Neural crest cell (in vitro differentiated cells): Measurements from ENCODE around the gene APLF. TPM values are rescaled to one million over a fixed set of nuclear protein-coding genes. Genes with fewer than 3 reads are reported as not detected.
"Not testable (repeated sequence)": the region's sequence is repeated elsewhere in the genome, so short reads cannot be mapped to it uniquely, and the experiment has no call there.

Experiments
- DNase-seq: peaks from one replicate; pipeline ENCODE4 v3.0.0; 2021; ENCODE audit warnings: low read depth, mixed read lengths, low spot score
- H3K27ac Mint-ChIP-seq: one replicate; pipeline ENCODE4 v1.8.0; 2021; ENCODE audit warnings: mild to moderate bottlenecking, mixed read lengths; ENCODE audit not compliant: unreplicated experiment
- H3K27me3 Mint-ChIP-seq: 2 replicates; pipeline ENCODE4 v1.8.0; 2021; ENCODE audit warnings: low read depth, mild to moderate bottlenecking, mixed read lengths
- H3K36me3 Mint-ChIP-seq: 2 replicates; pipeline ENCODE4 v1.8.0; 2021; ENCODE audit warnings: low read depth, mild to moderate bottlenecking, mixed read lengths
- H3K4me1 Mint-ChIP-seq: 2 replicates; pipeline ENCODE4 v1.8.0; 2021; ENCODE audit warnings: mixed read lengths
- H3K4me3 Mint-ChIP-seq: one replicate; pipeline ENCODE4 v1.8.0; 2021; ENCODE audit warnings: mild to moderate bottlenecking, mixed read lengths
- H3K9me3 Mint-ChIP-seq: 2 replicates; pipeline ENCODE4 v1.8.0; 2021; ENCODE audit warnings: mixed read lengths
- CTCF ChIP-seq: fragments of 200-600 bp; sonication (generic); conservative IDR thresholded peaks from 2 replicates; pipeline ENCODE4 v1.5.0; 2021; ENCODE audit warnings: antibody characterized with exemption, mild to moderate bottlenecking
- total RNA-seq: library from RNA; stranded (reverse); gene quantifications from 2 replicates; pipeline ENCODE4 v1.2.1, GENCODE V29; 2021

APLF gene
- total RNA-seq, 1 donor from 2014 or later: 6.9 TPM

DNA sequence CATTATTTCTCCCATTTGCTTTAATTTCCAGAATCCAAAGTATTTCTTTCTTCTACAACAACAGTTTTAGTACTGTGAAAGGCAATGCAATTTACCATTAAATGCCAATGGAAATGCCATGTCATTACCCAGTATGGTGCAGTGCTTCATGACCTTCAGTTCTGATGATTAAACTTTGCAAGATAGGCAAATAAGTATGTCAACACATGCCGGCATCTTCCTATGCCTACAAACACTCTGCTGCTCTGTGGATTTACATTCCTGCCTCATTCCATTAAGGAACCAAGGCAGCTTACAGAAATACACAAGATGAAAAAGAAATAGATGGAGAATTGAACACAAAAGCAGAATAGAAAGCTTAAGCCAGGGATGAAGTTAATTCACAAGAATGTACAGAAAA is 123.3 kb downstream of the APLF start:
- no peak overlapping the region for H3K4me3 Mint-ChIP-seq
- H3K36me3 Mint-ChIP-seq: no peaks in the 10 kb centered on the region
- TF ChIP-seq CTCF: no peak
- no peak for DNase-seq
- no peak overlapping the region for H3K27ac Mint-ChIP-seq
- no peaks in the 10 kb centered on the region for H3K27me3 Mint-ChIP-seq
- H3K4me1 Mint-ChIP-seq: no peaks in the 10 kb centered on the region
- H3K9me3 Mint-ChIP-seq: peaks cover 4% of the 10 kb centered on the region

DNA sequence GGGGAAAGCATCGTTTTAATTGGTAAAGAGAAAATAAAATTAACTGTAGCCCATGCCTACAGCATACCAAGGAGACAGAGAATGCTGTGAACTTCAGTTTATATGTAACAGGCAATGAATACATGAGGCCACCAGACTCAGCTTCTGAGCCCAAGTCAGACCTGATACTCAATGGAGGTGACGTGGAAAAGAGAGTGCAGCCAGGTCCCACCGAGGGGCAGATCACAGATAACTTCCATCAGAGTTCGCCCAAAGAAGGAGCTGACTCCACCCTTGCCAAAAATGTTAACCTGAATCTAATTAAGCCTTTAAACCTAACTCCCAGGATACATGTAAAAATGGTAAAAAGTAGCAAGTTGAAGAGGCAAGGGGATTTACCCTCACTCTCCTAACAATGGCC is 123.8 kb downstream of the APLF start:
- Mint-ChIP-seq H3K36me3 (no peaks in the 10 kb centered on the region), H3K4me1 (no peaks in the 10 kb centered on the region), H3K9me3 (peaks cover 4% of the 10 kb centered on the region), H3K27me3 (no peaks in the 10 kb centered on the region), H3K27ac (no peak overlapping the region), H3K4me3 (no peak overlapping the region)
- TF ChIP-seq CTCF: no peak
- DNase-seq: no peak

DNA sequence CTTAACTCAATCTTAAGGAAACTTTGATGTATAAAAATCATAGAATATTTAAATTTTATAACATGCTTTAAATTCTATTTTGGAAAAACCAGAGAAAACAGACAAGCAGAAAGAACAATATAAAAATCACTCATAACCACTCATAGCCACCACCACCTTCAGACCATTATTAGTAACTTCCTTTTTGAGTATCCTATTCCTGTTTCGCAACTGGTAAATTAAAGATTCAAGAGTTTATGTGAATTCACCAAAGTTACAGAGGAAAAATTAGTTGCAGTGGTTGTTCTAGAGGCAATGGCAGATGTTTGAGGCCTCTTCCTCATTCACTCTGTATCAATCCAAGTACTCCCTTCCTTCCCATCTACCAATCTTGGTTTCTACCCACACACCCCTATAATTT is 126.7 kb downstream of the APLF start:
- Mint-ChIP-seq H3K4me1 (no peaks in the 10 kb centered on the region), H3K36me3 (no peaks in the 10 kb centered on the region), H3K27me3 (no peaks in the 10 kb centered on the region), H3K9me3 (peaks cover 4% of the 10 kb centered on the region), H3K27ac (no peak overlapping the region), H3K4me3 (no peak overlapping the region)
- DNase-seq: no peak
- TF ChIP-seq CTCF: no peak

GRCh38 chr2:68594674-68595492 is 127.5 kb downstream of the APLF start:
- Mint-ChIP-seq H3K36me3 (peaks cover 2% of the 10 kb centered on the region), H3K9me3 (peaks cover 9% of the 10 kb centered on the region), H3K4me3 (no peak overlapping the region), H3K27me3 (no peaks in the 10 kb centered on the region), H3K4me1 (no peaks in the 10 kb centered on the region), H3K27ac (no peak overlapping the region)
- DNase-seq: peak; percentile 24
- TF ChIP-seq CTCF: peak; percentile 76

DNA sequence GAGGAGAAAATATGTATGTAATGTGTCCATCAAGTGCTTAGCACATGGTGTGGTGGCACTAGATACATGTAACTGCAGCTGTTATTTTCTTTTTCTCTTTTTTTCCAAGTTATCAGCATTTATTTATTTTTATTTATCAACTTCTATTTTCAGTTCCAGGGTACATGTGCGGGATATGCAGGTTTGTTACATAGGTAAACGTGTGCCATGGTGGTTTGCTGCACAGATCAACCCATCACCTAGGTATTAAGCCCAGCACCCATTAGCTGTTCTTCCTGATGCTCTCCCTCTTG is 128.1 kb downstream of the APLF start:
- not testable (repeated sequence) for H3K9me3 Mint-ChIP-seq, H3K27me3 Mint-ChIP-seq
- peak; percentile 20 for TF ChIP-seq CTCF

GRCh38 chr2:68600495-68600894 is 133.1 kb downstream of the APLF start:
- peaks cover 12% of the 10 kb centered on the region for H3K9me3 Mint-ChIP-seq
- H3K4me3 Mint-ChIP-seq, DNase-seq, H3K27me3 Mint-ChIP-seq, H3K27ac Mint-ChIP-seq, H3K4me1 Mint-ChIP-seq: not testable (repeated sequence)
- peaks cover 14% of the 10 kb centered on the region for H3K36me3 Mint-ChIP-seq

More for the DNA sequence above, 128.1 kb downstream of the APLF start:
- not testable (repeated sequence) for H3K27ac Mint-ChIP-seq, H3K4me1 Mint-ChIP-seq, H3K4me3 Mint-ChIP-seq, H3K36me3 Mint-ChIP-seq, DNase-seq
